DLD1 (cell line): Measurements from ENCODE around the gene CDSN.

ENCODE experiments used
- in situ Hi-C: cut with HindIII; loops from 2 replicates; pipeline ENCODE4 v1.10.0; 2017; ENCODE audit warnings: low sequenced_read_pairs

CDSN gene

GRCh38 chr6:31121131-31121790 is 1.0 kb upstream of the CDSN start:
- in situ Hi-C loops = no loop called here

GRCh38 chr6:31118178-31118577 is 2.1 kb downstream of the CDSN start:
- in situ Hi-C loops = no loop called here

GRCh38 chr6:31116661-31117385 is 3.4 kb downstream of the CDSN start:
- in situ Hi-C loops = no loop called here

- in situ Hi-C loops = no loop called here
These were observed 4.2 kb downstream of the CDSN start for GRCh38 chr6:31115941-31116560.

- in situ Hi-C loops = no loop called here
These were observed 5.0 kb downstream of the CDSN start for GRCh38 chr6:31114970-31115849.

GRCh38 chr6:31114541-31114878 is 5.7 kb downstream of the CDSN start, which contains the start of gene PSORS1C1:
PSORS1C1 (plus strand) TSS chr6:31114800; CDS start chr6:31129633, 14,833 bp downstream.
- in situ Hi-C loops = no loop called here

- in situ Hi-C loops = no loop called here
These were observed 6.2 kb downstream of the CDSN start for GRCh38 chr6:31113861-31114540.

GRCh38 chr6:31112478-31112877 is 7.8 kb downstream of the CDSN start, which contains the start of gene C6orf15:
C6orf15 (minus strand) TSS chr6:31112575; CDS start chr6:31112555, 20 bp downstream.
- in situ Hi-C loops = no loop called here

GRCh38 chr6:31111712-31112111 is 8.5 kb downstream of the CDSN start:
- in situ Hi-C loops = no loop called here

GRCh38 chr6:31110825-31111582 is 9.2 kb downstream of the CDSN start:
- in situ Hi-C loops = no loop called here

- in situ Hi-C loops = no loop called here
These were observed 13.2 kb downstream of the CDSN start for GRCh38 chr6:31107052-31107451.

- in situ Hi-C loops = no loop called here
These were observed 17.1 kb downstream of the CDSN start for GRCh38 chr6:31103136-31103535.

GRCh38 chr6:31098449-31098938 is 21.8 kb downstream of the CDSN start:
- in situ Hi-C loops = no loop called here

- in situ Hi-C loops = no loop called here
These were observed 23.6 kb downstream of the CDSN start for GRCh38 chr6:31096656-31097055.

GRCh38 chr6:31096215-31096614 is 24.0 kb downstream of the CDSN start:
- in situ Hi-C loops = no loop called here

- in situ Hi-C loops = no loop called here
These were observed 25.8 kb downstream of the CDSN start for GRCh38 chr6:31094389-31094881.

GRCh38 chr6:31092769-31093505 is 27.3 kb downstream of the CDSN start:
- in situ Hi-C loops = no loop called here

- in situ Hi-C loops = no loop called here
These were observed 28.0 kb downstream of the CDSN start for GRCh38 chr6:31092238-31092637.

- in situ Hi-C loops = no loop called here
These were observed 28.6 kb downstream of the CDSN start for GRCh38 chr6:31091680-31092079.
